Camera-type eye (tissue), 1 donor: ENCODE data around the gene C8A. TPM values are rescaled to one million over a fixed set of nuclear protein-coding genes. Genes with fewer than 3 reads are reported as not detected.

Experiments used
- total RNA-seq: library from RNA; depleted of rRNA; stranded (reverse); fragments of >200 nt; gene quantifications from one replicate; pipeline ENCODE4 v1.2.3, GENCODE V29; 2014

C8A gene
- not detected for total RNA-seq

GRCh38 chr1:56854521-56855099 is at the start of gene C8A:
Gene C8A (plus strand): TSS chr1:56854797. CDS start chr1:56854902, 105 bp downstream.

GRCh38 chr1:56819387-56819899 is 35.2 kb upstream of the C8A start, which contains the start of gene FYB2:
Gene FYB2 (minus strand): TSS chr1:56819404. CDS start chr1:56819290, 114 bp downstream.

GRCh38 chr1:56965916-56966697 is 111.5 kb downstream of the C8A start, which contains the start of gene C8B:
Gene C8B (minus strand): TSS chr1:56966015. CDS start chr1:56965948, 67 bp downstream.

Other genes starting within 250 kb of the C8A start
- 32.7 TPM for gene PRKAA2, start 209.5 kb upstream of the C8A start, total RNA-seq
- gene FYB2, start 35.4 kb upstream of the C8A start, total RNA-seq, result 11.4 TPM
- not detected for gene C8B, start 111.2 kb downstream of the C8A start, total RNA-seq